Colonic mucosa (tissue), 4 donors: ENCODE results near the gene RAI1. TPM values are rescaled to one million over a fixed set of nuclear protein-coding genes. Genes with fewer than 3 reads are reported as not detected.
"Not testable (repeated sequence)": the region's sequence is repeated elsewhere in the genome, so short reads cannot be mapped to it uniquely, and the experiment has no call there.

Source experiments
- DNase-seq: peaks from one replicate; pipeline ENCODE4 v3.0.0-alpha.2; 2020
- H3K27ac ChIP-seq: fragments of 200-600 bp; one replicate; pipeline ENCODE4 v1.8.0; 2021
- H3K27me3 ChIP-seq: fragments of 200-600 bp; one replicate; pipeline ENCODE4 v1.8.0; 2021
- H3K36me3 ChIP-seq: fragments of 200-600 bp; one replicate; pipeline ENCODE4 v1.8.0; 2021
- H3K4me1 ChIP-seq: fragments of 200-600 bp; one replicate; pipeline ENCODE4 v1.8.0; 2021; ENCODE audit warnings: mild to moderate bottlenecking
- H3K4me3 ChIP-seq: fragments of 200-600 bp; one replicate; pipeline ENCODE4 v1.8.0; 2021
- H3K9ac ChIP-seq, 2 donors: one replicate each; pipeline ENCODE4 v1.7.0; 2013; ENCODE audit warnings: control low read depth in 2 of 2, low read depth in 2 of 2, low read length in 2 of 2
- H3K9me3 ChIP-seq: fragments of 200-600 bp; one replicate; pipeline ENCODE4 v1.8.0; 2021
- intact Hi-C: fragments of 100-400 bp; cut with DNase I; formaldehyde crosslinking; loops from one replicate; pipeline ENCODE4 v1.14.1; 2022
- total RNA-seq, 2 donors: library from RNA; stranded (reverse); fragmentation: NEBNext Ultra II Directional in 1 of 2; extraction: Animal tissue kit (Norgen Biotek cat#: 25700) in 1 of 2; gene quantifications; one replicate each; pipeline ENCODE4 v1.2.1, GENCODE V29; 2021
- TF ChIP-seq, protein P1 (sequence below): fragments of 200-600 bp; IDR thresholded peaks from one replicate; pipeline ENCODE4 v1.8.0; 2022; ENCODE audit warnings: antibody characterized with exemption, mild to moderate bottlenecking
- donor health status: healthy.
- donor health status: DM: no; HTN: no; CAD: no.
- donor health status: DM: no; HTN: no; CAD: no.

Gene RAI1
- total RNA-seq, 2 donors from 2014 or later, result 21.8 to 24.5 TPM

DNA sequence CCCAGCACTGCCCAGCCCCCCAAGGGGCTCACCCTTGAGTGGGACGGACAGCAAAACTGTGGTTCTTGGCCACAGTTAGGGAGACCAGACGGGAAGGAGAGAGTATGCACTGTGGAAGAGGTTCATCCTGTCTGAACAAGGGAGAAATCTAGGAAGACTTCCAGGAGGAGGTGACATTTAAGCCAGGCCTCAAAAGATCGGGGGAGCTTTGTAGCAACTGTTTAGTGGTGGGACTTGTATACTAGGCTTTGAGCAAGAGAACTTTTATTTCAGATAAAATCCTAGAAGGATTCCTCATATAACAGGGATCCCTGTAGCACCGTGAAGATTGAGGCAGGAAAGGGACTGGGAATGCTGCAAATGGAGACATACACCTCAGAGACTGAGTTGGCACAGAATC lies 124.8 kb downstream of the RAI1 start:
- no peaks in the 10 kb centered on the region for H3K9me3 ChIP-seq
- TF ChIP-seq, protein P1, sequence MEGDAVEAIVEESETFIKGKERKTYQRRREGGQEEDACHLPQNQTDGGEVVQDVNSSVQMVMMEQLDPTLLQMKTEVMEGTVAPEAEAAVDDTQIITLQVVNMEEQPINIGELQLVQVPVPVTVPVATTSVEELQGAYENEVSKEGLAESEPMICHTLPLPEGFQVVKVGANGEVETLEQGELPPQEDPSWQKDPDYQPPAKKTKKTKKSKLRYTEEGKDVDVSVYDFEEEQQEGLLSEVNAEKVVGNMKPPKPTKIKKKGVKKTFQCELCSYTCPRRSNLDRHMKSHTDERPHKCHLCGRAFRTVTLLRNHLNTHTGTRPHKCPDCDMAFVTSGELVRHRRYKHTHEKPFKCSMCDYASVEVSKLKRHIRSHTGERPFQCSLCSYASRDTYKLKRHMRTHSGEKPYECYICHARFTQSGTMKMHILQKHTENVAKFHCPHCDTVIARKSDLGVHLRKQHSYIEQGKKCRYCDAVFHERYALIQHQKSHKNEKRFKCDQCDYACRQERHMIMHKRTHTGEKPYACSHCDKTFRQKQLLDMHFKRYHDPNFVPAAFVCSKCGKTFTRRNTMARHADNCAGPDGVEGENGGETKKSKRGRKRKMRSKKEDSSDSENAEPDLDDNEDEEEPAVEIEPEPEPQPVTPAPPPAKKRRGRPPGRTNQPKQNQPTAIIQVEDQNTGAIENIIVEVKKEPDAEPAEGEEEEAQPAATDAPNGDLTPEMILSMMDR, result no peak
- H3K27ac ChIP-seq, result no peak overlapping the region
- intact Hi-C loops, result no loop called here
- H3K9ac ChIP-seq, result no peak overlapping the region
- DNase-seq, result no peak
- H3K27me3 ChIP-seq, result no peaks in the 10 kb centered on the region
- no peaks in the 10 kb centered on the region for H3K4me1 ChIP-seq
- H3K36me3 ChIP-seq, result no peaks in the 10 kb centered on the region
- no peak overlapping the region for H3K4me3 ChIP-seq

DNA sequence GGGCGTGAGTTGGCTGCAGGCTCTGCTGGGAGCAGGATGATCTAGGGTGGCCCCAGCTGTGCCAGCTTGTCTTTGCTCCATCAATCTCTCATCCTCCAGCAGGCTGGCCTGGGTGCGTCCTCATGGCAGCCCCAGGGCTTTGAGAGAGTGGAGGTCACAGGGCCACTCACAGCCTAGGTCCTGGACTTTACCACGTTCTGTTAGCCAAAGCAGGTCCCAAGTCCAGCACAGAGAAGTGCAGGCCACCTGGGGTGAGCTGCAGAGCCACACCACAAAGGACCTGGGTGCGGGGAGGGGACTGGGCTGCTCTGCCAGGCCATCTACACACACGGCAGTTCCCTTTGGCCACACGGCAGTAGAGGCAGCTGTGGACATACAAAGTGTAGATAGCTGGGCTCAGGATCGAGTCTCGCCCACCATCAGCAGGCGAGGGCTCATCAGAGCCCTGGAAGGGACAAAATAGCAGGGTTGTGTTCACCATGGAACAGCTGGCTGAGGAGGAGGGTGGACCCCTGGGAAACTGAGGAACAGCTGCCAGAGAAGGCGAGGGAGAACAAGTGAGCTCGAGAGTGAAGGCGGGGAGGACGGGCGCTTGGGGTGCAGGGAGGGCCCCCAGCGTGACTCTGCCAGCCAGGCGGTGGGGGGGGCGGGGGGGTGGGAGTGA lies 125.5 kb downstream of the RAI1 start:
- no peaks in the 10 kb centered on the region for H3K9me3 ChIP-seq
- no peaks in the 10 kb centered on the region for H3K4me1 ChIP-seq
- intact Hi-C loops, result no loop called here
- H3K27me3 ChIP-seq, result no peaks in the 10 kb centered on the region
- no peak overlapping the region for H3K9ac ChIP-seq
- no peaks in the 10 kb centered on the region for H3K36me3 ChIP-seq
- no peak for DNase-seq
- no peak overlapping the region for H3K4me3 ChIP-seq
- TF ChIP-seq, protein P1, result no peak
- no peak overlapping the region for H3K27ac ChIP-seq

DNA sequence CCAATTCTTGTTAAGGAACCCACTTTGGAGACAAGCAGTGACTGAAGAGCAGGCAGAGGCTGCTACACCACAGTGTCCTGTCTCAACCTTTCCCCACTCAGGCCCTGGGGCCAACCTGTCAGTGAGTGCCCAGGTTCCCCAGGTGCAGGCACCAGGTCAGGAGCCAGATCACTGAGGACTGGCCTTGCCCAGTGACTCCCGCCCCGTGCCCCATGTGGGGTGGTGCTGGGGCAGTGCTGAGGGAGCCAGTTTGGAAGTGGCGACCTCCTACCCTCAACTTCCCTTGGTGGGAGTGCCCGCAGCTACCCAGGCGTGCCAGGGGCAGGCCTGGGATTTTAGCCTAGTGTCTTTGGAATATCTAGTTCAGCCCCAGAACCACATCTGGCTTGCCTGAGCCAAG lies 126.2 kb downstream of the RAI1 start:
- Histone ChIP-seq H3K36me3 (peaks cover under 1% of the 10 kb centered on the region), H3K4me3 (no peak overlapping the region), H3K27ac (no peak overlapping the region), H3K9ac (no peak overlapping the region), H3K9me3 (no peaks in the 10 kb centered on the region), H3K4me1 (no peaks in the 10 kb centered on the region), H3K27me3 (no peaks in the 10 kb centered on the region)
- TF ChIP-seq, protein P1, result no peak
- DNase-seq, result no peak
- intact Hi-C loops, result no loop called here

DNA sequence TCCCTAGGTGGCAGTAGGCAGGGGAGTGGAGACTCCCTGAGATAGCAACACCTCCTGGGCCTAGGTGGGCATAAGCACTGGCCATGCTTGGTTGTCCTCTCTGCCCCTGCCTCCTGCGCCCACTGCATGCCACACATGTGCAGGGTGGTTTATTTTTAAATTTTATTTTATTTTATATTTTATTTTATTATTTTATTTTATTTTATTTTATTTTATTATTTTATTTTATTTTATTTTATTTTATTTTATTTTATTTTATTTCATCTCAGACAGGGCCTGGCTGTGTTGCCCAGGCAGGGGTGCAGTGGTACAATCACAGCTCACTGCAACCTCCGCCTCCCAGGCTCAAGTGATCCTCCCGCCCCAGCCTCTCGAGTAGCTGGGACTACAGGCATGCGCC lies 126.9 kb downstream of the RAI1 start:
- H3K27ac ChIP-seq, H3K4me3 ChIP-seq, H3K4me1 ChIP-seq, H3K36me3 ChIP-seq, H3K27me3 ChIP-seq, H3K9ac ChIP-seq, H3K9me3 ChIP-seq, DNase-seq, intact Hi-C loops: not testable (repeated sequence)

DNA sequence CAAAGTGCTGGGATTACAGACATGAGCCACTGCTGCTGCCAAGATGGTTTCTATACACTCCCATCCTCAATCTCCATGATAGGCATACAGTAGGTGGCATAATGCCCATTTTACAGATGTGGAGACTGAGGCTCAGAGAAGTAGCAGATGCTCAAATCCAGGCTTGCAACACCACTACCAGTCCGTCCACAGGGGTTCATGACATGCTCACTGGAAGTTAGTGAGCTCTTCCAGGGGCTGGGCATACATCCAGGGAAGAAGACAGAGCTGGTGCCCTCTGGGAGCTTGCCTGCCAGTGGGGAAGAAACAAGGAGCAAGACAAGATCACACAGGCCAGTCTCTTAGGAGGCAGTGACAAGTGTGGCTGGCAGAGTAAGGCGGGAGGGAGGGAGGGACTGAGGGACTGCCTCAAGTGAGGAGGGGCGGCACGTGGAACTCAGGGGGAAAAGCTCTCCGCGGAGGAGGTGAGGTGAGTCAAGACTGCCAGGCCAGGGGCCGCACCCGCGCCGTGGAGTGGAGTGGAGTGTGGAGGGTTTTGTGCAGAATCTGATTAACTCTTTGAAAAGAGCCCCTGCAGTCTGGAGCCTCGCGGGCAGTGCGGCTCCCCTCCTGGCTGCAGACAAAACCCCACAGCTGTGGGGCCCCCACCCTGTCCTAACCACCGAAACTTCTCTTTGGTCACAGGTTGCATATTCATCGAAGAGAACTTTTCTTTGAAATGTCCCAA lies 127.6 kb downstream of the RAI1 start:
- H3K9ac ChIP-seq, result no peak overlapping the region
- no peak overlapping the region for H3K27ac ChIP-seq
- intact Hi-C loops, result no loop called here
- H3K4me3 ChIP-seq, result no peak overlapping the region
- H3K36me3 ChIP-seq, result peaks cover 10% of the 10 kb centered on the region
- H3K4me1 ChIP-seq, result no peaks in the 10 kb centered on the region
- no peaks in the 10 kb centered on the region for H3K9me3 ChIP-seq
- H3K27me3 ChIP-seq, result no peaks in the 10 kb centered on the region
- TF ChIP-seq, protein P1, result no peak
- DNase-seq, result no peak

DNA sequence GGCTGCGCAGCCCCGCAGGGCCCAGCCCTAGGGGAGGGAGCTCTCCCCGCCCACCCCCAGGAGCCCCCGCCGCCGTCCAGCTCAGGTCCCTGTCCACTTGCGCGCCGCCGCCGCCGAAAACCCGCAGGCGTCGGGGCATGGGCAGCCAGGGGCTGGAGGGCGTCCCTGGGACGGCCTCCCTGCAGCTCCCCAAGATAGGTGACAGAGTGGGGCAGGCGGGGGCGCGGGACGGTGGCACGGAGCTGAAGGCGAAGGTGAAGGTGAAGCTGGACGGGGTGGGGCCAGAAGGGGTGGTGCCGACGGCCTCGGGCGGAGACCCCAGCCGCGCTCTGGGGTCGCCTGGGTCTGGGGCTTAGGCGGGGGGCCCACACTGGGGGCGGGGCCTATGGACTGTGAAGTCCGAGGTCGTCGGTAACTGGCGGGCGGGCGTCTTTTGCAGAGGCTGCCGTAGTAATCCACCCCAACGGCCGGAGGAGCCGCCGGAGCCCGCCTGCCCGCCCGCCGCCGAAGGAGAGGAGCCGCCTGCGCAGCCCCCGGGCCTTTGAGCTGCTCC lies 128.3 kb downstream of the RAI1 start:
- intact Hi-C loops, result no loop called here
- Histone ChIP-seq H3K27ac (no peak overlapping the region), H3K36me3 (peaks cover 10% of the 10 kb centered on the region), H3K27me3 (no peaks in the 10 kb centered on the region), H3K9me3 (no peaks in the 10 kb centered on the region), H3K4me3 (no peak overlapping the region), H3K4me1 (no peaks in the 10 kb centered on the region), H3K9ac (no peak overlapping the region)
- no peak for DNase-seq
- TF ChIP-seq, protein P1, result no peak
